ENCODE measurements around the gene CEP128. TPM values are rescaled to one million over a fixed set of nuclear protein-coding genes. Genes with fewer than 3 reads are reported as not detected.
A peak's percentile ranks its signal among the peaks of the same experiment; 100 is the strongest.

The CEP128 gene
- total RNA-seq, 1 experiment from 2014 or later, result 27.3 TPM

- ChIA-PET CTCF (no interaction called here), POLR2A (ENCODE audit: low non-redundant PET) (no interaction called here)
- H3K27ac ChIP-seq (ENCODE audit: low read depth, low read length, poor library complexity, severe bottlenecking), result no peak overlapping the region
- DNase-seq (ENCODE audit: low spot score), result peak; percentile 32
- H3K4me3 ChIP-seq (ENCODE audit: low read depth, low read length, poor library complexity, severe bottlenecking), result no peak overlapping the region
- H3K4me1 ChIP-seq (ENCODE audit: insufficient read depth, low read length, poor library complexity, severe bottlenecking), result no peaks in the 10 kb centered on the region
- H3K36me3 ChIP-seq (ENCODE audit: insufficient read depth, low read length, poor library complexity, severe bottlenecking), result no peaks in the 10 kb centered on the region
- intact Hi-C loops (cut with micrococcal nuclease; ENCODE audit: unreplicated experiment), result no loop called here
- no peak for TF ChIP-seq CTCF (conservative IDR thresholded peaks at IDR 0.05; ENCODE audit: low read depth, low read length)
- no peak for TF ChIP-seq EZH2 (IDR thresholded peaks at IDR 0.05; ENCODE audit: borderline replicate concordance, low read depth, low read length, poor library complexity, severe bottlenecking)
- H3K27me3 ChIP-seq (replicated peaks; ENCODE audit: insufficient read depth, low read depth, low read length, poor library complexity), result no peaks in the 10 kb centered on the region
- no TSS peak for BruUV-seq (replicated peaks)
- no peaks in the 10 kb centered on the region for H3K9me3 ChIP-seq (ENCODE audit: low read depth, low read length, poor library complexity, severe bottlenecking)
Observed at GRCh38 chr14:80634106-80634758, 307.3 kb downstream of the CEP128 start.

GRCh38 chr14:80629606-80630005 lies 311.9 kb downstream of the CEP128 start:
- no peak for TF ChIP-seq CTCF (conservative IDR thresholded peaks at IDR 0.05; ENCODE audit: low read depth, low read length)
- TF ChIP-seq EZH2 (IDR thresholded peaks at IDR 0.05; ENCODE audit: borderline replicate concordance, low read depth, low read length, poor library complexity, severe bottlenecking), result no peak
- Histone ChIP-seq H3K36me3 (ENCODE audit: insufficient read depth, low read length, poor library complexity, severe bottlenecking) (no peaks in the 10 kb centered on the region), H3K27ac (ENCODE audit: low read depth, low read length, poor library complexity, severe bottlenecking) (no peak overlapping the region), H3K4me1 (ENCODE audit: insufficient read depth, low read length, poor library complexity, severe bottlenecking) (no peaks in the 10 kb centered on the region), H3K27me3 (replicated peaks; ENCODE audit: insufficient read depth, low read depth, low read length, poor library complexity) (no peaks in the 10 kb centered on the region), H3K9me3 (ENCODE audit: low read depth, low read length, poor library complexity, severe bottlenecking) (no peaks in the 10 kb centered on the region), H3K4me3 (ENCODE audit: low read depth, low read length, poor library complexity, severe bottlenecking) (no peak overlapping the region)
- BruUV-seq (replicated peaks), result no TSS peak
- ChIA-PET CTCF (no interaction called here), POLR2A (ENCODE audit: low non-redundant PET) (interaction anchor here (0.7 kb wide), 1 partner anchor 1655 kb away, joined by 10 read pairs; no protein-coding TSS in a partner anchor)
- DNase-seq (ENCODE audit: low spot score), result no peak
- intact Hi-C loops (cut with micrococcal nuclease; ENCODE audit: unreplicated experiment), result no loop called here

- no peaks in the 10 kb centered on the region for H3K4me1 ChIP-seq (ENCODE audit: insufficient read depth, low read length, poor library complexity, severe bottlenecking)
- POLR2A ChIA-PET (ENCODE audit: low non-redundant PET), result no interaction called here
- H3K27me3 ChIP-seq (replicated peaks; ENCODE audit: insufficient read depth, low read depth, low read length, poor library complexity), result no peaks in the 10 kb centered on the region
- no peaks in the 10 kb centered on the region for H3K36me3 ChIP-seq (ENCODE audit: insufficient read depth, low read length, poor library complexity, severe bottlenecking)
- CTCF ChIA-PET, result no interaction called here
- intact Hi-C loops (cut with micrococcal nuclease; ENCODE audit: unreplicated experiment), result no loop called here
- no peak for DNase-seq (ENCODE audit: low spot score)
- no peaks in the 10 kb centered on the region for H3K9me3 ChIP-seq (ENCODE audit: low read depth, low read length, poor library complexity, severe bottlenecking)
- BruUV-seq (replicated peaks), result no TSS peak
- no peak overlapping the region for H3K4me3 ChIP-seq (ENCODE audit: low read depth, low read length, poor library complexity, severe bottlenecking)
- TF ChIP-seq EZH2 (IDR thresholded peaks at IDR 0.05; ENCODE audit: borderline replicate concordance, low read depth, low read length, poor library complexity, severe bottlenecking), result no peak
- no peak for TF ChIP-seq CTCF (conservative IDR thresholded peaks at IDR 0.05; ENCODE audit: low read depth, low read length)
- no peak overlapping the region for H3K27ac ChIP-seq (ENCODE audit: low read depth, low read length, poor library complexity, severe bottlenecking)
Observed at GRCh38 chr14:80628547-80628946, 313.0 kb downstream of the CEP128 start.

Data from A673 (cell line).